Heart right ventricle (tissue), 16 donors: Measurements from ENCODE around the gene CCDC188. TPM values are rescaled to one million over a fixed set of nuclear protein-coding genes. Genes with fewer than 3 reads are reported as not detected.

Experiments used
- ATAC-seq, 8 donors: fragments of 200-7000 bp; cut with Tn5 transposase; one replicate each; pipeline ENCODE4 v1.9.1; 2020; ENCODE audit warnings: mild to moderate bottlenecking in 8 of 8, moderate library complexity in 8 of 8, moderate number of reproducible peaks in 1 of 8
- DNase-seq, 2 donors: peaks; one replicate each; pipeline ENCODE4 v3.0.0-alpha.2; 2020
- H3K27ac ChIP-seq, 10 donors: fragments of 200-600 bp; sonication (generic) in 2 of 10; one replicate each; pipeline versions ENCODE4 v1.5.0 to v1.8.0; 2020 to 2022; ENCODE audit warnings: mild to moderate bottlenecking in 3 of 10
- H3K27me3 ChIP-seq, 7 donors: fragments of 200-600 bp; one replicate each; pipeline ENCODE4 v1.8.0; 2021 to 2022; ENCODE audit warnings: mild to moderate bottlenecking in 2 of 7
- H3K36me3 ChIP-seq, 9 donors: fragments of 200-600 bp; sonication (generic) in 1 of 9; one replicate each; pipeline versions ENCODE4 v1.5.0 to v1.8.0; 2020 to 2022; ENCODE audit warnings: mild to moderate bottlenecking in 2 of 9
- H3K4me1 ChIP-seq, 9 donors: fragments of 200-600 bp; sonication (generic) in 1 of 9; one replicate each; pipeline versions ENCODE4 v1.5.0 to v1.8.0; 2020 to 2022; ENCODE audit warnings: mild to moderate bottlenecking in 4 of 9
- H3K4me3 ChIP-seq, 10 donors: fragments of 200-600 bp; sonication (generic) in 2 of 10; one replicate each; pipeline versions ENCODE4 v1.5.0 to v1.8.0; 2020 to 2022; ENCODE audit warnings: mild to moderate bottlenecking in 7 of 10, moderate library complexity in 2 of 10
- H3K9me3 ChIP-seq, 11 donors: fragments of 200-600 bp in 10 of 11; sonication (generic) in 2 of 11; one replicate each; pipeline versions ENCODE4 v1.5.0 to v1.8.0; 2013 to 2022; ENCODE audit warnings: mild to moderate bottlenecking in 2 of 11, control low read depth in 1 of 11, moderate library complexity in 1 of 11
- WGBS, 2 donors: extraction: QIAGEN DNeasy Blood & Tissue Kit; methylation state at CpG; one replicate each; pipeline ENCODE4 v1.1.7; 2013; ENCODE audit warnings: inconsistent platforms in 1 of 2; 5-methylcytosine and 5-hydroxymethylcytosine counted together
- intact Hi-C, 10 donors: fragments of 100-400 bp; cut with DNase I; formaldehyde crosslinking; loops; one replicate each; pipeline versions ENCODE4 v1.11.1 to v1.14.2; 2022
- polyA plus RNA-seq, 2 donors: library from polyadenylated mRNA; stranded (reverse); fragments of 200-250 nt; gene quantifications; one replicate each; pipeline ENCODE4 v1.2.3, GENCODE V29; 2013
- total RNA-seq, 10 donors: library from RNA; stranded (reverse); fragmentation: NEBNext Ultra II Directional in 3 of 10; extraction: Animal tissue kit (Norgen Biotek cat#: 25700) in 3 of 10; gene quantifications; one replicate each; pipeline versions ENCODE4 v1.2.1 to v1.2.4, GENCODE V29; 2021 to 2023
- TF ChIP-seq, protein P1 (sequence below), 9 donors: fragments of 200-600 bp; sonication (generic) in 2 of 9; IDR thresholded peaks; one replicate each; pipeline versions ENCODE4 v1.5.0 to v1.8.0; 2021 to 2022; ENCODE audit warnings: antibody characterized with exemption in 9 of 9, mild to moderate bottlenecking in 5 of 9, moderate library complexity in 1 of 9
- donor health status: Arrhythmogenic right ventricular cardiomyopathy.
- donor health status: ischemic (EF 13 %, LVEDD 7.1; RV severe dilation, severe dysfunction).
- donor health status: healthy with polysubstance abuse.
- donor health status: DM: no; HTN: yes; CAD: no.
- donor health status: DM: no; HTN: no; CAD: no.
- donor health status: ischemic (EF 25% LVEDD 6.9; RV normal size, moderate dysfunction).
- donor health status: ischemic (EF 25% LVEDD 5.7; RV mildly dilated, moderate dysfunction).
- donor health status: healthy.
- donor health status: DM: yes; HTN: yes; CAD: no.
- donor health status: Ischemic cardiomyopathy.
- donor health status: ischemic (EF 35%, LVEDD 5.7; RV mildly dilated, moderate dysfunction).
- donor health status: nonischemic (EF 11% LVEDD 7.7; RV severe dilation, severe dysfunction).
- donor health status: DM: yes; HTN: yes; CAD: no.
- donor health status: PGD.
- donor health status: ischemic (EF 29% LVEDD 5.4; RV normal size, mild dysfunction).
- donor health status: nonischemic (EF 23%, LVEDD 6.1; RV moderate dilation, normal function).

The CCDC188 gene
- total and polyA plus RNA-seq, 12 donors = 0.15 to 2.3 (median 0.51) TPM; not detected in 3

DNA sequence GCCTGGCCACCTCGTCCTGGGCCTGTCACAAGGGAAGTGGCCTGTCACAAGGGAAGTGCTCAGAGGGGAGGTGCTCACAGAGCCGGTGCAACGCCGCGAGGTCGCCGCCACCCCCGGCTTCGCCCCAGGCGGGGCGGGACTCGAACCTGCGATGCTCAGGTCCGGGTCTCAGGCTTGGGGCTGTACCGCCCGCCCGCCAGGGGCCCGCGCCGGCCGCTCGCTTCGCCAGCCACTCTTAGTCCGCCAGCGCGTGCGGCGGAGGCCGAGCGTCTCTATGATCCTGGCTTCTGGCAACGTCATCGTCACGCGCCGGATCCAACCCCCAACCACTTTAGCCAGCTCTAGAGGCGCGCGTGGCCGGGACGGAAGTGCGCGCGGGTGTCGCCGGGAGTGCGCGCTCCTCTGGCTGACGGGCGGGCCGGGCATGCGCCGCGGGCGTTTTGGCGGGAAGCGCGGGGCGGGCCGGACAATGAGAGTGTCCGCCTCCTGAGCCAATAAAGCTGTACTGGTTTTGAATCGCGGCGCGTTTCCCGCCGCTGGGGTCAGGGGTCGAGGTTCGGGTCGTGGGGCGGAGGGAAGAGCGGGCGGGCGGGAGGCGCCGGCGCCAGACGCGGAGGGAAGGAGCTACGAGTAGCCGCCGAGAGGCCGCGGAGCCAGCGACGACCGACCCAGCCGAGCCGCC lies 33.8 kb downstream of the CCDC188 start, which contains the start of gene TRMT2A:
TRMT2A (minus strand) TSS at position 276 of the 682 bp plus-strand sequence. CDS start 320 bp downstream, outside the sequence.
- Histone ChIP-seq H3K4me1 (peaks cover 19 to 57% (median 37%) of the 10 kb centered on the region in 9 donors), H3K9me3 (no peaks in the 10 kb centered on the region), H3K4me3 (peak within 1 kb of the TSS; percentile 57 to 99 (median 82)), H3K27ac (peak within 1 kb of the TSS; percentile 26 to 93 (median 89)), H3K36me3 (peaks cover 0 to 75% (median 41%) of the 10 kb centered on the region in 9 donors), H3K27me3 (no peaks in the 10 kb centered on the region)
- peak; percentile 97 for DNase-seq
- peak; percentile 91 to 96 (median 94) for ATAC-seq
- TF ChIP-seq, protein P1, sequence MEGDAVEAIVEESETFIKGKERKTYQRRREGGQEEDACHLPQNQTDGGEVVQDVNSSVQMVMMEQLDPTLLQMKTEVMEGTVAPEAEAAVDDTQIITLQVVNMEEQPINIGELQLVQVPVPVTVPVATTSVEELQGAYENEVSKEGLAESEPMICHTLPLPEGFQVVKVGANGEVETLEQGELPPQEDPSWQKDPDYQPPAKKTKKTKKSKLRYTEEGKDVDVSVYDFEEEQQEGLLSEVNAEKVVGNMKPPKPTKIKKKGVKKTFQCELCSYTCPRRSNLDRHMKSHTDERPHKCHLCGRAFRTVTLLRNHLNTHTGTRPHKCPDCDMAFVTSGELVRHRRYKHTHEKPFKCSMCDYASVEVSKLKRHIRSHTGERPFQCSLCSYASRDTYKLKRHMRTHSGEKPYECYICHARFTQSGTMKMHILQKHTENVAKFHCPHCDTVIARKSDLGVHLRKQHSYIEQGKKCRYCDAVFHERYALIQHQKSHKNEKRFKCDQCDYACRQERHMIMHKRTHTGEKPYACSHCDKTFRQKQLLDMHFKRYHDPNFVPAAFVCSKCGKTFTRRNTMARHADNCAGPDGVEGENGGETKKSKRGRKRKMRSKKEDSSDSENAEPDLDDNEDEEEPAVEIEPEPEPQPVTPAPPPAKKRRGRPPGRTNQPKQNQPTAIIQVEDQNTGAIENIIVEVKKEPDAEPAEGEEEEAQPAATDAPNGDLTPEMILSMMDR (IDR thresholded peaks at IDR 0.05) = peak in 5 of 9 donors; percentile 20 to 49 (median 36)
- WGBS, 2 donors = 0% methylated on average over 79 to 81 of the region's 88 CpGs
- intact Hi-C loops = loop anchor here in 3 of 10 donors (2.0 to 10.0 kb wide), 4 partner anchors 38 to 152 kb away; partner anchors contain the start of gene TANGO2 (in 1 of the 3)

GRCh38 chr22:20116376-20116950 lies 34.4 kb downstream of the CCDC188 start:
- DNase-seq = peak; percentile 35 to 43
- peaks cover 21 to 61% (median 38%) of the 10 kb centered on the region in 9 donors for H3K4me1 ChIP-seq

DNA sequence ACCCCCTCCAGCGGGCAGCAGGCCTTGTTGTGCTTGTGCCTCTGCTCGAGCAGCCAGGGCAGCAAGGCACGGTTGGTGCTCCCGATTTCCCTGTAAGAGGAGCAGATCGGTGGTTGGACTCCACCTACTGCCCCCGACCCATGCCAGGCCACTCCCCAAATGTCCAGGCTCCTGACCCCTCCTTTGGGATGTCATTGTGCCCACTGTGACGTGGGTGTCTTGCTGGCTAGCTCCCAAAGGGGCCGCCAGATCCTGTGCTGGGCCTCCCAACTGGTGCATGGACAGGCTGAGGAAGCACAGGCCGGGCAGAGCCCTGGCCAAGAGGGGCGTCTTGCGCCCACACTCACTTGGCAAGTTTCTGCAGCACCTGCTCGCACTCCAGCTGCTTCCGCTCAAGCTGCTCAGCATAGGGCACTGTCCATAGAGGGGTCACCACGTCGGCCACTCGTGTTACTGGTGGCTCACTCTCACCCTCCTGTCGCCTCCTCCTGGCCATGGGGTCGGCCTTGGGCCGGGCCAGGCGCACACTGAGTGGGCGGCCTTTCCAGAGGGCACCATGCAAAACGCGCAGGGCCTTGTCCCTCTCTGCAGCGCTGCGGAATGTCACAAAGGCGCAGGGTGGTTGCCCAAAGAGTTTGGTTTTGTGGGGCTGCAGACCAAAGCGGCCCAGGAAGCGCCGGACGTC lies 35.0 kb downstream of the CCDC188 start, which contains the start of gene RANBP1:
RANBP1 (plus strand) TSS at position 414 of the 685 bp plus-strand sequence; CDS start at position 495, 81 bp downstream.
- H3K36me3 ChIP-seq = peaks cover 0 to 75% (median 41%) of the 10 kb centered on the region in 9 donors
- 74 to 76% methylated on average over 30 of the region's 30 CpGs for WGBS, 2 donors
- TF ChIP-seq, protein P1 (IDR thresholded peaks at IDR 0.05) = no peak
- ATAC-seq (peak in 1 of 8 donors; percentile 0), DNase-seq (peak in 1 of 2 donors; percentile 20)
- intact Hi-C loops = loop anchor here in 3 of 10 donors (2.0 to 10.0 kb wide), 4 partner anchors 37 to 151 kb away; partner anchors contain the start of gene TANGO2 (in 1 of the 3)
- peak within 1 kb of the TSS in 9 of 10 donors; percentile 84 to 93 (median 89) for H3K27ac ChIP-seq
- H3K4me3 ChIP-seq = peak within 1 kb of the TSS; percentile 57 to 99 (median 82)
- no peaks in the 10 kb centered on the region for H3K9me3 ChIP-seq
- peaks cover 21 to 57% (median 38%) of the 10 kb centered on the region in 9 donors for H3K4me1 ChIP-seq
- H3K27me3 ChIP-seq = no peaks in the 10 kb centered on the region

More at GRCh38 chr22:20116376-20116950, 34.4 kb downstream of the CCDC188 start:
- Histone ChIP-seq H3K27ac (peak overlapping the region in 9 of 10 donors; percentile 84 to 93 (median 89)), H3K9me3 (no peaks in the 10 kb centered on the region), H3K36me3 (peaks cover 0 to 75% (median 41%) of the 10 kb centered on the region in 9 donors), H3K4me3 (peak overlapping the region; percentile 57 to 99 (median 82)), H3K27me3 (no peaks in the 10 kb centered on the region)
- TF ChIP-seq, protein P1 (IDR thresholded peaks at IDR 0.05) = no peak
- peak in 7 of 8 donors; percentile 0 to 25 (median 2) for ATAC-seq
- 14 to 15% methylated on average over 27 of the region's 27 CpGs for WGBS, 2 donors
- intact Hi-C loops = loop anchor here in 3 of 10 donors (2.0 to 10.0 kb wide), 4 partner anchors 38 to 152 kb away; partner anchors contain the start of gene TANGO2 (in 1 of the 3)
